ENCODE measurements around the gene PARP15.

The PARP15 gene

GRCh38 chr3:122572940-122573412 is 4.5 kb upstream of the PARP15 start:
- peak; percentile 64 for DNase-seq (ENCODE audit: low spot score)

DNA sequence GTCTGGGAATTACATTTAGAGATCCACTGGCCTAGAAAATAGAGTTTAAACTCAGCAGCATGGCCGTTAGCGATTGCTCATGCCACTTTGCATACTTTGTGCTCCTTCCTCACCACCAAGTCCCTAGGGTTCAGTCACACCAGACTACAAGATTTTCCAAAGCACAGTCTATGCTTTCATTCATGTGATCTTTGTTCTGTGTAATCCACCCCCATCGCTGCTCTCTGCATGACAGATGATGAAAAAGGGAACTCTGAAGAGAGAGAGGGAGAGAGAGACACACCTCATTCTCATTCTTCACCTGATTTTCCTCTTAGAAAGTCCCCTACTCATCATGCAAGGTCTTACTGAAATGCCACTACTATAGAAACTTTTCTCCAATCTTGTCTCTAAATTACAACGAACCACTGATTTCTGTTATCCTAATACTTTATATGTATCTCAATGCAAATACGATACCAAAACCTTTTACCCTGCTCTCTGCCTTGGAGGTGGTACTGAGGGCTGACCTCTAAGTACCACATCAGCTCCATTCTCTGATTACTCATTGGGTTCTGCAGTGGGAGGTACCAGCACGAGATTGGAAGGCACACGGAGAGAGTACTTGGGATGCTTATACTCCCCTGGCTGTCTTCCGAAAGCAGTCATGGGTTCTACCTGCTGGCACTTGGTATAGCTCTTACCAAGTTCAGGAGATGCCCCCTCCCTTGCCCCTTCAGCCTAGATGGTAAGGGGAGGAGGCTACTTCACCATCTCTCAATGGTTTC is 1.1 kb upstream of the PARP15 start:
- DNase-seq (ENCODE audit: low spot score): no peak

DNA sequence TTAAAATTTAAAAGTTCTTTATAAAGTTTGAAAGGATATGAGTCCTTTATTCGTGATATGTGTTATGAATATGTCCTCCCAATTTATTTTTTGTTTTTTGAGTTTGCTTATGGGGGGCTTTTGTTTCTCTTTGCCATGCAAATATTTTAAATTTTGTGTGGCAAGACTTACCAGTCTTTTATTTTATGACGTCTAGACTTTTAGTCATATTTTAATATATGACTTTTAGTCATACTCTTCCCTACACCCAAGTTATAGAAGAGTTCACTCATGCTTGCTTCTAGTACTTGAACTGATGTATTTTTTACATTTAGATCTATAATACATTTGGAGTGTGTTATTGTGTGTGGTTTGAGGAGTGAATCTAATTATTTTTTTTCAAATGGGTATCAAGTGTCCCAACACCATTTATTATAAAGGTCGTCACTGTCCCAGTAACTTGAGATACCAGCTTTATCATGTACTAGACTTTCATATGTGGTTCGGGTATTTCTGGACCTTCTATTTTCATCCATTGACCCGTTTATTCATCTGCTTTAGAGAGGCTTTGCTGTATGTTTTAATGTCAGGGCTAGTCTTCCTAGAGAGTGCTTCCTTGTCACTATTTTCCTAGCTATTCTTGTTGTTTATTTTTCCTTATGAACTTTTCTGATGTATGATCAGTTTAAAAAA is 755 bp downstream of the PARP15 start:
- no peak for DNase-seq (ENCODE audit: low spot score)

DNA sequence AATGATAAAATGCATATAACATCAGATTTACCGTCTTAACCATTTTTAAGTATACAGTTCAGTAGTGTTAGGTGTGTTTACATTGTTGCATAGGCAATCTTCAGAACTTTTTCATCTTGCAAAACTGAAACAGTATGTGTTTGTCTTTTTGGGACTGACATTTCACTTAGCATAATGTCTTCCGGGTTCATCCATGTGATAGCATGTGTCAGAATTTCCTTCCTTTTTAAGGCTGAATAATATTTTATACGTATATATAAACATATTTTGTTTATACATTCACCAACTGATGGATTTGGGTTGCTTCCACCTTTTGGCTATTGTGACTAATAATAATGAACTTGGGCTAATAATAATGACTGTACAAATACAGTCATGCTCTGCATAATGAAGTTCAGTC is 3.0 kb downstream of the PARP15 start:
- DNase-seq (ENCODE audit: low spot score): no peak

GRCh38 chr3:122581622-122582021 is 4.2 kb downstream of the PARP15 start:
- no peak for DNase-seq (ENCODE audit: low spot score)

DNA sequence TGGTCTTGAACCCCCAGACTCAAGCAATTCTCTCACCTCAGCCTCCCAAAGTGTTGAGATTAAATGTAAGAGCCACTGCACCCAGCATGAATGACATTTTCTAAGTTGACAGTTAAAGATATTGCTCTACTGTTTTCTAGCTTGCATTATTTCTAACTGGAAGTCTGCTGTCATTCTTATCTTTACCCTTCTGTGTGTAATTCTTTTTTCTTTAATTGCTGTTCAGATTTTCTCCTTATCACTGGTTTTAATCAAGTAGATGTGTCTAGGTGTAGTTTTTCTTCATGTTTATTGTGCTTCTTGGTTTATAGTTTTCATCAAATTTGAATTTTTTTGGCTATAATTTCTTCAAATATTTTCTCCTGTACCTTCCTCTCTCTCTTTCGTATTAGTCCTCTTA is 4.9 kb downstream of the PARP15 start:
- DNase-seq (ENCODE audit: low spot score): no peak

- no peak for DNase-seq (ENCODE audit: low spot score)
Observed at GRCh38 chr3:122586098-122586497, 8.6 kb downstream of the PARP15 start.

- no peak for DNase-seq (ENCODE audit: low spot score)
Observed at GRCh38 chr3:122586773-122587485, 9.5 kb downstream of the PARP15 start.

GRCh38 chr3:122587572-122587971 is 10.1 kb downstream of the PARP15 start:
- DNase-seq (ENCODE audit: low spot score): no peak

GRCh38 chr3:122589297-122589696 is 11.8 kb downstream of the PARP15 start:
- no peak for DNase-seq (ENCODE audit: low spot score)

GRCh38 chr3:122590610-122591009 is 13.2 kb downstream of the PARP15 start:
- no peak for DNase-seq (ENCODE audit: low spot score)

DNA sequence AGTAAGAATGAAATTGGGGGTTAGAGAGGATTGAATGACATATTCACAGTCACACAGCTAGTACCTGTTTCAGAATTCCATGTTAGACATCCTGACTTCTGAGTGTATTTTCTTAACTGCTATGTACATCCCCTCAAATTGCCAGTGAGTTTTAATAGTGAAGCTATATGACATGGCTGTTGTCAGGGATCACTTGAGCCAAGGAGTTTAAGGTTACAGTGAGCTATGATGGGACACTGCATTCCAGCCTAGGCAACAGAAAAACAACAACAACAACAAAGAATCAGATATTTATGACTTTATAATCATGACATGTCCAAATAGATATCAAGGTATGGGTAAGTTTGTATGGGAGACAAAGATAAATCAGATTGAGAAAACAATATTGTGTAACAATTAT is 16.6 kb downstream of the PARP15 start:
- no peak for DNase-seq (ENCODE audit: low spot score)

- no peak for DNase-seq (ENCODE audit: low spot score)
Observed at GRCh38 chr3:122598151-122598550, 20.7 kb downstream of the PARP15 start.

- no peak for DNase-seq (ENCODE audit: low spot score)
Observed at GRCh38 chr3:122598556-122598955, 21.1 kb downstream of the PARP15 start.

DNA sequence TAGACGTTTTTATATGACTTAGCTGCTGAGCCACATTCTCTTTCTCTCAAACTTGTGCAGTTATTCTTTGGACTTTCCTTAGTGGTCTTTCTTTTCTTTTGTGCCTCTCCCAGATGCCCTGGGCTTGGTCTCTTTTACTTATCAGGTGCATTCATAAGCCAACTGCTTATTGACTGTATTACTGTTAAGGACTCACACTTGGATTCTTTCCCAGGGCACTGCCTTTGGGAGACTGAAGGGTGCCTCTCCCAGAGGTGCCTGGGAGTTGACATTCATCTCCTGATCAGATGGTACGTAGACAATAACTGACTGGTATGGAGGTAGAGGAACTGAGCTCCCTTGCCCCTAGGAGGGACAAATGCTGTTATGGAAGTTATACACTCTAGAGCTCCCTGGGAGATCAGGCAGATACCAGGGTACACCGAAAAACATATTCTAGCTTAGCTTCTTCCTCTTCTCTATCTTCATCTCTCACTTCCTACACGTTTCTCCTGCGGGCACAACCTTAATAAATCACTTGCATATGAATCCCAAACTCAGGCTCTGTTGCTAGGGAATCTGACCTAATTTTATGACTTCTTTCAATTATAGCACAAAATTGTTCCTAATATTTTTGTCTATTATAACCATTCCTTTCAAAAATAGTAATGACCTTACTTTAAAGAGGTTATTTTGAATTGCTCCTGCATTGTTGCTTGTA is 24.7 kb downstream of the PARP15 start:
- no peak for DNase-seq (ENCODE audit: low spot score)

GRCh38 chr3:122603056-122603455 is 25.6 kb downstream of the PARP15 start:
- no peak for DNase-seq (ENCODE audit: low spot score)

DNA sequence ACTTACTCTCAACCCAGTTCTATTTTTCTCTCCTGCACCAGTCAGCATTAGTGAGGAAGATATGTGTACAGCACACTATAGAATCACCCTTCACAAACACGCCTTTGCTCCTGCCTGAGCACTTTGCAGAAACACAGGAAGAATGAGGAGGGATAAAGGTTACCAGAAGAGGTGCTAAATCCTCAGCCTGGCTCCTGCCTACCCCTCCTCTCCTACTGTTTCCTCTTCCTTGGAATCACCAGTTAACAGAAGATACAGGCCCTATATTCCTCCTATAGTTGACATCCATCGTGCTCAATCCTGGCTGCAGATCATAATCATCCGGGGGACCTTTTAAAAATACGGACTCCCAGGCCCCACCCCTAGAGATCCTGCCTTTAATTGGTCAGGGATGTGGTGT is 28.9 kb downstream of the PARP15 start:
- no peak for DNase-seq (ENCODE audit: low spot score)

GRCh38 chr3:122608916-122609315 is 31.5 kb downstream of the PARP15 start:
- DNase-seq (ENCODE audit: low spot score): no peak

GRCh38 chr3:122609798-122610559 is 32.5 kb downstream of the PARP15 start:
- peak; percentile 66 for DNase-seq (ENCODE audit: low spot score)

DNA sequence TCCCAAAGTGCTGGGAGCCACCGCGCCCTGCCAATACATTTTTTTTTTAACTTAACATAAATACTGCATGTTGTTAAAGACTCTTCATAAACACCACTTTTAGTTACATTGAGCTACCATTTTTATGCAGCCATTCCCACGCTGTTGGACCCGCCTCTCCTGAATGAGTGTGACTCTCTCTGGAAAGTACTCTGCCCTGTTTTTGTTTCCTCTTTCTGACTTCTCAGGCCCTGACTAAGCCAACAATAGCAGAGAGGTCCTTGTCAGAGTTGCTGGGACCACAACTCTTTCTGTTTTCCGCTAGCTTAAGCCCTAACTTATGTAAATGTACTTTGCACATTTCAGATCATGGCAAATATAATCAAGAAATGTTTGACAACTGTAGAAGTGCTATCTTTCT is 35.2 kb downstream of the PARP15 start:
- no peak for DNase-seq (ENCODE audit: low spot score)

GRCh38 chr3:122615303-122615702 is 37.9 kb downstream of the PARP15 start:
- DNase-seq (ENCODE audit: low spot score): no peak

DNA sequence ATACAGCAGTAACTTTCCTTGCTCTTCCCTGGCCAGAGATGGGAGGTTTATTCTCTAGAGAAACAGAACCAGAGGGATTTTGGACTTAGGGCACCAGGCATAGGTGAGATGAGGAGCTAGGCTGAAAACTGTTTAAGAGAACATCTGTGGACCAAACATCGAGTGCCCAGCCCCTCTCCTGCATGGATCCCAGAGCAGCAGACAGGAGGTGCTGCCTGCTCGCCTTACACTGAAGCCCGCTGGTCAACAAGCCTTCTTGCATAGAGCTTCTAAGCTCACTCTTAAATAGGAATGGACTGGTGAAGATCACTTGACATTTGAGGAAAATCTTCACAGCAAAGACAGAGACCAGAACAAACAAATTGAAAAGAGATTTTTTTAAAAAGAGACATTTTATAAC is 41.2 kb downstream of the PARP15 start:
- DNase-seq (ENCODE audit: low spot score): no peak
